T-helper 2 cell treated with Interferon-gamma antibody and Interleukin-4, amounts not matched to agents 5 μg/mL and 100 μg/mL, for 36 hours (primary cell): Measurements from ENCODE around the gene SLC35F6.

Source experiments
- DNase-seq: peaks from one replicate; pipeline ENCODE4 v3.0.0; 2021; ENCODE audit warnings: low spot score
- H3K27ac Mint-ChIP-seq: one replicate; pipeline ENCODE4 v1.8.0; 2021; ENCODE audit warnings: mild to moderate bottlenecking, mixed read lengths
- H3K27me3 Mint-ChIP-seq: one replicate; pipeline ENCODE4 v1.8.0; 2021; ENCODE audit warnings: low read depth, mixed read lengths
- H3K36me3 Mint-ChIP-seq: one replicate; pipeline ENCODE4 v1.8.0; 2021; ENCODE audit warnings: low read depth, mixed read lengths
- H3K4me1 Mint-ChIP-seq: one replicate; pipeline ENCODE4 v1.8.0; 2021; ENCODE audit warnings: low read depth, mixed read lengths
- H3K4me3 Mint-ChIP-seq: one replicate; pipeline ENCODE4 v1.8.0; 2022; ENCODE audit warnings: mild to moderate bottlenecking, moderate library complexity, mixed read lengths
- H3K9me3 Mint-ChIP-seq: one replicate; pipeline ENCODE4 v1.8.0; 2021; ENCODE audit warnings: mixed read lengths

Gene SLC35F6, protein sequence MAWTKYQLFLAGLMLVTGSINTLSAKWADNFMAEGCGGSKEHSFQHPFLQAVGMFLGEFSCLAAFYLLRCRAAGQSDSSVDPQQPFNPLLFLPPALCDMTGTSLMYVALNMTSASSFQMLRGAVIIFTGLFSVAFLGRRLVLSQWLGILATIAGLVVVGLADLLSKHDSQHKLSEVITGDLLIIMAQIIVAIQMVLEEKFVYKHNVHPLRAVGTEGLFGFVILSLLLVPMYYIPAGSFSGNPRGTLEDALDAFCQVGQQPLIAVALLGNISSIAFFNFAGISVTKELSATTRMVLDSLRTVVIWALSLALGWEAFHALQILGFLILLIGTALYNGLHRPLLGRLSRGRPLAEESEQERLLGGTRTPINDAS

DNA sequence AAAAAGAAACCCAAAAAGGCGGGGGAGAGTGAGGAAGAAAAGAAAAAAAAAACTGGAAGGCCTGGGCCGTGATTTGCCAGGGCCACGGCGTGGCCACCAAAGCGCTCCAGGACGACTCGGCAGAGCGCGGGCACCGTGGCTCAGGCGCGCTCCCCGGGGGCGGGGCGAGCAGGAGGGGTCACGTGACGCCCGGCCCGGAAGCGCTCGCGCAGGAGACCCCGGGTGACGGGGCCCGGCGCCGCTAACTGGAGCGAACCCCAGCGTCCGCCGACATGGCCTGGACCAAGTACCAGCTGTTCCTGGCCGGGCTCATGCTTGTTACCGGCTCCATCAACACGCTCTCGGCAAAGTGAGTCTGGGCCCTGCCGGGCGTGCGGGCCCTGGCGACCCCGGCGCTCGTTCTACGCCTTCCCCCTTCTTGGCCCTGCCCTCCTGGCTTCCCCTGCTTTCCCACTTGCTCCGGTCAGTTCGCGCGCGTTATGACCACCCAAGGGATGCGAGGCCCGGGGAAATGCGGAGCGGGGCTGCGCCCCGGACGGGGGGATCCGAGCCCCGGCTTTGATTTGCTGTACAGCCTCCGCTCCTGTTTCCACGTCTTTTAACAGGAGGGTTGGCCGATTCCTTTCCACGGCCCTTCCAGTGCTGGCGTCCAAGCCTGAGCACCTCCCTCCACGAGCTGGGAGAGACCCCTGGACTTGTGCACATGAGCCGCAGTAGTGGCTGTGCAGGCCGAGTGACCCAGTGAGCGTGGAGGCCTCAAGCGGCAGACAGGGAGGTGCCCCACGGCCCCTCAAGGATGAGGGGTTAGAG, at the start of gene SLC35F6:
TSS of gene SLC35F6 (plus strand) at position 207 of the 810 bp plus-strand sequence. CDS start at position 273, 66 bp downstream.
- Mint-ChIP-seq H3K27me3 (peaks cover 7% of the 10 kb centered on the region), H3K9me3 (no peaks in the 10 kb centered on the region), H3K27ac (peak within 1 kb of the TSS; percentile 86), H3K4me1 (peaks cover 23% of the 10 kb centered on the region), H3K36me3 (peaks cover 1% of the 10 kb centered on the region), H3K4me3 (peak within 1 kb of the TSS; percentile 77)
- peak; percentile 83 for DNase-seq

DNA sequence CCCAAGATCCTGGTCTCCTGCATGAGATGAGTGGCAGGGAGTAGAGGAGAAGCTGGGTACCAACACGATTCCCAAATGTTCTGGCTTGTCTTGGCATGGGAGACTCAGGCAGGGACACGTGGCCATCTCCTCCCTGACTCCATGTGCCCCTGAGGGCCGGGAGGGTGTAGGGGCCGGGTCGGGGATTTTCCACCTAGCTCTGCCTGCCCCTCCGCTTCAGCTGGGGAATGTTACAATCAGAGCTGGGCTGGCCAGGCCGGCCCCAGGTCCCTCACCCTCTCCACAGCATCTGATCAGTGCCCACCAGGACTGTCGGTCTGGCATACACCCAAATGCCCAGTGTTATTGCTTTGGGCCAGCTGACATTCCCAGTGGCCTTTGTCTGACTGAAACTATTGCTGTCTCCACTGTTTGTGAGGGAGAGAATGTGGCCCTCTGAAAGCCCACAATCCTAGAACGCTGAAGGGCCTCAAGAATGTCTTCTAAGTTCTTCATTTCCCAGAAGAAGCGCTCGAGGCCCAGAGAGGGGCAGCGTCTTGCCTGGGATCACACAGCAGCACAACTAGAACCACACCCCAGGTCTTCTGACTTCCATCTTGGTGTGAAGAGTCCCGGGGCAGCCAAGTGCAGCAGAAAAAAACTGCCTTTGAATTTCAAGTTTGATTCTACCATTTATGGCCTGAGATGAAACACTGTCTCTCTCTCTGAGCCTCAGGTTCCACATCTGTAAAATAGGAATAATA, 48.4 kb upstream of the SLC35F6 start:
- H3K4me1 Mint-ChIP-seq, result no peaks in the 10 kb centered on the region
- H3K9me3 Mint-ChIP-seq, result no peaks in the 10 kb centered on the region
- no peak overlapping the region for H3K27ac Mint-ChIP-seq
- DNase-seq, result no peak
- no peaks in the 10 kb centered on the region for H3K36me3 Mint-ChIP-seq
- no peaks in the 10 kb centered on the region for H3K27me3 Mint-ChIP-seq
- no peak overlapping the region for H3K4me3 Mint-ChIP-seq

DNA sequence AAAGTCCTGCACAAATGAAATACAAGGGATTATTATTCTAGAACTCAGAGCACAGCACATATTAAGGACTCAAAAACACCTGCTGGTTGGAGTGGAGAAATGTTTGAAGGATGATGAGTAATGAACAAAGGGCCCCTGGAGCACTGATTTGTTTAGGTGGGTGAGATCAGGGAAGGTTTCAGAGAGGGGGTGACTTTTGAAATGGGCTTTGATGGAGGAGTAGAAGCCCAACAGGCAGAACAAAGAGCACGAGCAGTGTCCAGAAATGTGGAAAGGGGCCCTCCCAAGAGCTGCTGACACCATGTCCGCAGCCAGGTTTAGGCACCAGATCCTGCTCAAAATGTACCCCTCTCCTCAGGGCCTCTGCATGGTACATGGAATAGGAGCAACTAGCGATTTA, 47.7 kb upstream of the SLC35F6 start:
- DNase-seq, result no peak
- H3K9me3 Mint-ChIP-seq, result no peaks in the 10 kb centered on the region
- H3K36me3 Mint-ChIP-seq, result no peaks in the 10 kb centered on the region
- no peaks in the 10 kb centered on the region for H3K27me3 Mint-ChIP-seq
- no peak overlapping the region for H3K27ac Mint-ChIP-seq
- no peak overlapping the region for H3K4me3 Mint-ChIP-seq
- no peaks in the 10 kb centered on the region for H3K4me1 Mint-ChIP-seq

DNA sequence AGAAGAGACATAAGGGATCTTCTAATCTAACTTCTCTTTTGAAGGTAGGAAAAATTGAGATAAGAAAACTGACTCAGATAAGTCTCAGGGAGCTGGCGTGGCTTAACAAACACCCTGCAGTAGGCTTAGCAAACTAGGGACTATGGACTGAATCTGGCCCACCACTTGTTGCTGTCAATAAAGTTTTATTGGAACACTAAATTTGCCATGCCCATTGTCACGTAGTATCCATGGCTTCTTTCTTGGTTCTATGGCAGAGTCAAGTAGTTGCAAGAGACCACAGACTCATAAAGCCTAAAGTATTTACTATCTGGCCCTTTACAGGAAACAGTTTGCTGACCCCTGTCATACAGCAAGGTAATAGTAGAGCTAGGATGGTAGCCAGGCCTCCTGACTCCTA, 47.3 kb upstream of the SLC35F6 start:
- Mint-ChIP-seq H3K9me3 (no peaks in the 10 kb centered on the region), H3K27me3 (no peaks in the 10 kb centered on the region), H3K36me3 (no peaks in the 10 kb centered on the region), H3K27ac (no peak overlapping the region), H3K4me1 (no peaks in the 10 kb centered on the region), H3K4me3 (no peak overlapping the region)
- DNase-seq, result no peak

DNA sequence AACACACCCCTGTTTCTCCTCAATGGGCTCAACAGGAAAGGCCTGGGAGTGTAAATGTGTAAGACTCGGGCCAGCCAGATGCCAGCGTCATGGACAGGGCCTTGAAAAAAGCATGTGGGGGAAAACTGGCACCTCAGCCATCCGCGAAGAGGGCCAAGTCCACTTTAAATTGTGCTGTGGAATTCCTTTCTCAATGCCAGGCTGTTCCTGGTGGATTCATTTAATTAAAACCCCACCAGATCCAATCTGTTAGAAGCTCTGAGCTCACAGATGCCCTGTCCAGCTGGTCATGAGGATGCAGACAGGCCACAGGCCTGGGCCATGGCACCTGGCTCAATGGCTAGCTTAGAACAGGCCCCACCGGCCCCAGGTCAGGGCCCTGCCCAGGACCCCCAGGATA, 46.7 kb upstream of the SLC35F6 start:
- no peak for DNase-seq
- Mint-ChIP-seq H3K9me3 (no peaks in the 10 kb centered on the region), H3K27me3 (no peaks in the 10 kb centered on the region), H3K4me1 (no peaks in the 10 kb centered on the region), H3K27ac (no peak overlapping the region), H3K36me3 (no peaks in the 10 kb centered on the region), H3K4me3 (no peak overlapping the region)

DNA sequence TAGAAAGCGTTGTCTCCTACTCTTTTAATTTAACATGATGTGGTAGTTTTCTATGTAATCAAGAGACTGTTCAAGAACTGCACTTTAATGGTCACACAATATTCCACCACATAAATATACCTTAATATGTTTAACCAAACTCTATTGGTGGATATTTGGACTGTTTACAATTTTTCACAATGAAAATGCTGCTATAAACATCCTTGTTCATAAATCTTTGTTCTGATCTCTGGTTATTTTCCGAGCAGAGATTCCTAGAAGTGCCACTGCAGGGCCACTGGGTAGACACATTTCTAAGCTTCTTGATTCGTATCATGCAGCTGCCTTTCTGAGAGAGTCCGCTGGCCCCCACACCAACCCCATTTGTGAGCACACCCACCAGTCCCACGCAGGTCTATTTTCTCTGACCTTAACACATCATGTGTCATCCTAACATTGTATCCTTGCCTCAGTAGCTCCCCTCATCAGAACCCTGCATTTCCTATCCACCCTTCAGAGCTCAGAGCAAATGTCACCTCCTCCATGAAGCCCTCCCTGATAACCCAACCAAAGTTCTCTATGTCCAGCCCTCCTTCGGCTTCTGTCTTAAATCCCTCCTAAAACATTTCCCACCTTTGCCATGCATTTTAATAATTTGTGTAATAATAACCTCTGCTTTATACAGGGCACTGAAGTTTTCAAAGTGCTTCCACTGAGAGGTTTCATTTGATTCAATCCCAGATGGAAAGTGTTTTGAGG, 45.0 kb upstream of the SLC35F6 start:
- Mint-ChIP-seq H3K4me1 (no peaks in the 10 kb centered on the region), H3K27me3 (no peaks in the 10 kb centered on the region), H3K4me3 (no peak overlapping the region), H3K27ac (no peak overlapping the region), H3K36me3 (no peaks in the 10 kb centered on the region), H3K9me3 (no peaks in the 10 kb centered on the region)
- DNase-seq, result no peak

DNA sequence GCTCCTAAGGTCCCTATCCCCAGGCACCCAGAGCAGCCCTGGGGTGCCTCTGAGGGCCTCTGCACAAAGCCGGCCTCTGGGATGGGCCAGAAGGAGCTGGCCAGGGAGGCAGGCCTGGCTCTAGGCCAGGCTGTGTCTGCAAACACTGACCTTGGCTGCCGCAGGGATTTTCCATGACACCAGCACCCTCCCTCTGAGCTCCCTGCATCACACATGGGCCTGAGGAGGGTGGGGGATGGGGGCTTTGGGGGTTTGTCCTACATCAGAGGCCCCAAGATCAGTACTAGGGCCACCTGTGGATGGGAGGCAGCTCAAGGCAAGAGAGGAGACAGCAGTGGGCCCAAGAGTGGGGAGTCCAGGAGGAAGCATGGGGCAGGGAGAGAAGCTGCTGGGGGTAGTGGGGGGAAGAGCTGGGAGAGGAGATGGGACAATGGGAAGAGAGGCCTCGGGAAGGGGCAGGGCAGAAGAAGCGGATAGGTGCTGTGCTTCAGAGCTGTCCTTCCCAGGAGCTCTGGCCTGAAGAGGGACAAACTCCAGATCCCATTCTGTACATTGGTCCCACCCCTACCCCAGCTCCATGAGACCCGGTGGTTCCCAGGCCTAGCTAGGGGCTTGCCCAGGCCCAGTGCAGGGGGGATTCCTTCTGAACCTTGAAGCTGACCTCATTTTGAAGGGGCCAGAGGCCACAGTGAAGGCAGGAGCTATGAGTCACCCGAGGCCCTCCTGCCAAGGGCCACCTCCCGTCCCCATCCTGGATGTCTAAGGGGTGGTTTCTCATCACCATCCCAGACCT, 43.6 kb upstream of the SLC35F6 start:
- no peak for DNase-seq
- Mint-ChIP-seq H3K9me3 (no peaks in the 10 kb centered on the region), H3K4me1 (no peaks in the 10 kb centered on the region)

DNA sequence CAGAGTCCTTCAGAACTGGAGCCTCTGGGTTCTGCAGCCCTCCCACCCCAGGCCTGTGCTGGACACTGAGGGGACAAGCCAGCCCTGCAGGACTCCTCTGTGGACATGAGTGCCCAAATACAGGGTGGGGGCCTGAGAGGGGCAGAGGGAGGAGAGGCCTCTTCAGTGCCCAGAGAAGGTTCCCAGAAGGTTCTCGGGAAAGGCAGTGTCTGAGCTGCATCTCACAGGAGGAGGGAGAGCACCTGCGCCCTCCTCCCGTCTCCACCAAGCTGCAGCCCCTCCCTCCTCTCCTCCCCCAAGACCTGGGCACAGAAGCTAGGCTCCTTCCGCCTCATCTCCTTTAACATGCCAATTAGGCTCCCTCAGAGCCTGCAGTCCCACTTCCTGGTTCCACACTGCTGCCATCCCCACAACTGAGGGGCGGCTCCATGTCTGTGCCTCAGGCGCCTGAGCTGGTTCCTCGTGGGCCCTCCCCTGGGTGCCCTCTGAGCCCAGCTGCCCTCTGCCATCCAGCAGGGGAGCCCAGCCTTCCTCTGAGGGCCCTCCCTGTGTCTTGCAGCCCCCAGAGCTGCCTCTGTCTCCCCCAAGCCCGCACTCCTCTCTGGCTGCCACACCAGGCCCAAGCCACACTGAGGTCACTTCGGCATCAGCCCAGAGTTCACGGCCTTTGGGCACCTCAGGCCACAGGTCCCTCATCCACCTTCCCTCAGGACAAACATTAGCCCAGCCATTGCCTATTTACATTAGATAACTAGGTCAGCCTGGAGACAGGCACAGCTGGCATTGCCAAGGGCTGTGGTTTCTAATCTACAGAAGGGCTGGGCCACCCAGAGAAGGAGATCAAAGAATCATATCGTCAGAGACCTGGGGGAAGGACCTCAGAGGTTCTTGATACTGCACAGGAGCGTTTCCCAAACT, 42.7 kb upstream of the SLC35F6 start:
- Mint-ChIP-seq H3K4me3 (no peak overlapping the region), H3K36me3 (no peaks in the 10 kb centered on the region), H3K9me3 (no peaks in the 10 kb centered on the region), H3K27ac (no peak overlapping the region), H3K4me1 (no peaks in the 10 kb centered on the region), H3K27me3 (no peaks in the 10 kb centered on the region)
- DNase-seq, result no peak

More for the DNA sequence above, 43.6 kb upstream of the SLC35F6 start:
- Mint-ChIP-seq H3K36me3 (no peaks in the 10 kb centered on the region), H3K4me3 (no peak overlapping the region), H3K27ac (no peak overlapping the region), H3K27me3 (no peaks in the 10 kb centered on the region)

DNA sequence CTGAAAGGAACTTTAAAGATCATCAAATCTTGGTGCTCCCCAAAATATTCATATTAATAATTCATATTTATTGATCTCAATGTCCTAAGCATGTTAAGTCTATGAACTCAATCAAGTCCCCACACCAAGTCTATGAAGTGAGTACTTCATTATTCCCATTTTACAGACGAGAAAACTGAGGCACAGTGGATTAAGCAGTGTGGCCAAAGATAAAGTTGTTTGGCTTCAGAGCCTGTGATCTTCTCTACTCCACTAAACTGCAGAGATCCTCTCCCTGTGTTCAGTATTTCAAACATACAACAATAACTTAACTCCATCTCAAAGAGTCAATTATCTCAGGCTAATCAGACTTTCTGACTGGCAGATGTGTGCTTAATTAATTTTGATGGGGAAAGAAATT, 41.8 kb upstream of the SLC35F6 start:
- Mint-ChIP-seq H3K9me3 (no peaks in the 10 kb centered on the region), H3K27ac (no peak overlapping the region), H3K36me3 (no peaks in the 10 kb centered on the region), H3K27me3 (no peaks in the 10 kb centered on the region), H3K4me3 (no peak overlapping the region), H3K4me1 (no peaks in the 10 kb centered on the region)
- DNase-seq, result no peak

DNA sequence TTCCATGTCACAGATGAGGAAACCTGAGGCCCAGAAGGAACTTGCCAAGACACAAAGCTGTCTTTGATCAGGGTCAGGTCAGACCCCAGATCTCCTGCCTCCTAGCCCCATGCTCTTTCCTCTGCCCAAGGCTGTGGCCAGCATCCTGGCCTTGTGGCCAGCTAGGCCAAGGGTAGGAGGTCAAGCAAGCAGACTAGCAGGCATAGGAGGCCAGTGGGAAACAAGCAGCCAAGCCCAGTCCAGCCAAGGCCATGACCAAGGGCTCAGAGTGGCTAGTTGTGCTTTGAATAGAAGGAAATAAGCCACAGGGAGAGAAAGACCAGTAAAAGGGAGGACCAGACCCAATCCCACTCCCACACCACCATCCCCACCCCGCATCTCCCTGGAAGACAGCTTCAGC, 41.2 kb upstream of the SLC35F6 start:
- Mint-ChIP-seq H3K4me1 (no peaks in the 10 kb centered on the region), H3K27me3 (no peaks in the 10 kb centered on the region), H3K27ac (no peak overlapping the region), H3K36me3 (no peaks in the 10 kb centered on the region), H3K4me3 (no peak overlapping the region), H3K9me3 (no peaks in the 10 kb centered on the region)
- DNase-seq, result no peak

DNA sequence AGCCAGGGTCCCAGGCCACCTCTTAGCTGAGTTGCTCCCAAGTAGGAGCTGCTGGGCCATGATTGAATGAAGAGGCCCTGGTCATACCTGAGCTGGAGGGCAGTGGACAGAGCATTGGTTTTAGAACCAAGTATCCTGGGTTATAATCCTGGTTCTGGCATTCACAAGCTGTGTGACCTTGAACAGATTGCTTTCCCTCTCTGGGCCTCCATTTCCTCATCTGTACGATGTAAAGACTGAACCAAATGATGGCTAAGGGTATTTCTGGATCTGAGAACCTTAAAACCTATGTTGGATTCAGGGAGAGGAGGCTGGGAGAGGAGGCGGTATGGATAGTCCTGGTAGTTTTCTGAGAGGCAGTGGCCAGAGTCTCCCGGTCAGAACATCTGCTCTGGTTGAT, 40.6 kb upstream of the SLC35F6 start:
- DNase-seq, result no peak
- H3K36me3 Mint-ChIP-seq, result no peaks in the 10 kb centered on the region
- H3K27me3 Mint-ChIP-seq, result no peaks in the 10 kb centered on the region
- H3K4me1 Mint-ChIP-seq, result no peaks in the 10 kb centered on the region
- no peaks in the 10 kb centered on the region for H3K9me3 Mint-ChIP-seq
- H3K27ac Mint-ChIP-seq, result no peak overlapping the region
- H3K4me3 Mint-ChIP-seq, result no peak overlapping the region

DNA sequence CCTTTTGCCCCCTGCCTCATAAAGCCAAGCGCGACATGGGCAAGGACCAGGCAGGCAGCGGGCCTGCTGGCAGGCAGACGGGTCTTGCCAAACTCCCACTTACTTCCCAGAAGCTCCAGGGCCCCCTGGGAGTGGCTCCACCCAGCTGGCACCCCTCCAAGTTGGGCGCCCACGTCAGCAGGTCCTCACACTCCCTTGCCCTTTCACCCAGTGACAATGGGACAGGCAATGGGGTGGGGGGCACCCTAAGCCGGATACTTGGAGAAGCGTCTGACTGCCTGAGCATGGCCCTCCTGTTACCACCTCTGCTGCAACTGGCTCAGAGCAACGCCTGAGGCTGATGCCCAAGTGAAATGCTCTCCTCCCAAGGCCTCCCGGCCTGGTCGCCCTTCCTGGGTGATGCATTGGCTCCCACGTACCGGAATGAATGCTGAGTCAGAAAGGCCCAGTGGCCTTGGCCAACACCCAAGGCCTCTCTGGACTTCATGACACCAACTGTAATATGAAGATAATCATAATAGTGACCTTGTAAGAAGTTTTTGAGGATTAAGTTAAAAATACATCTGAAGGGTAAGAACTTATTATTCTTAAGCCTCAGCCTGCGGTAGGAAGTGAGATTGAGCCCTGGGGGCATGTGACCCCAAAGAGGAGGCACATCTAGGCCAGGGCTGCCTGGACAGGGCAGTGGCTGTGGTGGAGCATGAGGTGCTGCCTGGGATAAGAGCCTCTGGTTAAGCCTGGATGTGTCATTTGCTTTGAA, 39.9 kb upstream of the SLC35F6 start:
- no peak overlapping the region for H3K4me3 Mint-ChIP-seq

More for the DNA sequence above, 39.9 kb upstream of the SLC35F6 start:
- H3K9me3 Mint-ChIP-seq, result no peaks in the 10 kb centered on the region
- H3K27me3 Mint-ChIP-seq, result peaks cover 3% of the 10 kb centered on the region
- H3K27ac Mint-ChIP-seq, result no peak overlapping the region
- H3K36me3 Mint-ChIP-seq, result no peaks in the 10 kb centered on the region
- DNase-seq, result no peak
- no peaks in the 10 kb centered on the region for H3K4me1 Mint-ChIP-seq
